NCI-H2029 treated with DMSO at 0.1 percent for 48 hours (cell line): ENCODE measurements around the gene KANK2.

Source experiments
- DNase-seq: peaks from one replicate; lab custom pipeline; 2025; lab: John Stamatoyannopoulos, UW

KANK2 gene

DNA sequence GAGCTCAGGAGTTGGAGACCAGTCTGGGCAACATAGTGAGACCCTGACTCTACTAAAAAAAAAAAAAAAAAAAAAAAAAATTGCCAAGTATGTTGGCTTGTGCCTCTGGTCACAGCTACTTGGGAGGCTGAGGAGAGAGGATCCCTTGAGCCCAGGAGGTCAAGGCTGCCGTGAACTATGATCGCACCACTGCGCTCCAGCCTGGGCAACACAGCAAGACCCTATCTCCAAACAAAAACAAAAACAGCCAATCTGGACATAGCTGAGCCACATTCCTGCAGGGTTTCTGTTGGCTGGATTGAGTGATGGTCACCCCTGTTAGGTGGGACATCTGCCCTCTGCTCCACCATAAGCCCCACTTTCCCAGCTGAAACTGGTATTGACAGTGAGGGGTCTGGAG lies 28.5 kb upstream of the KANK2 start:
- DNase-seq = no peak

DNA sequence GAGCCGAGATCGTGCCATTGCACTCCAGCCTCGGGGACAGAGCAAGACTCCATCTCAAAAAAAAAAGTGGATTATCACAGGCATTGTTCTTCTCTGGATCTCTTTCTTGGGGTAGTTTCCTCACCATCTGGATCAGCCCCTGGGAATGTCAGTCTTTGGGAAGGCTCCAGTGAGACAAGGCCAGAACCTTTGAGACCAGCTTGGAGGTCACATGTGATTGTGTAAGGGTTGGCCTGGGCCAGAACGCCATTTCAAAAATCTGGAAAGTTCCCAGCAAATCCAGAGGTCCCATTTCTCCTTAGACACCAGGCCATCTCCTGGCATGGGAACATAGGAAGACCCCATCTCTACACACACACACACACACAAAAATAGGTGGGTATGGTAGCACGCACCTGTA lies 27.8 kb upstream of the KANK2 start:
- DNase-seq = no peak

DNA sequence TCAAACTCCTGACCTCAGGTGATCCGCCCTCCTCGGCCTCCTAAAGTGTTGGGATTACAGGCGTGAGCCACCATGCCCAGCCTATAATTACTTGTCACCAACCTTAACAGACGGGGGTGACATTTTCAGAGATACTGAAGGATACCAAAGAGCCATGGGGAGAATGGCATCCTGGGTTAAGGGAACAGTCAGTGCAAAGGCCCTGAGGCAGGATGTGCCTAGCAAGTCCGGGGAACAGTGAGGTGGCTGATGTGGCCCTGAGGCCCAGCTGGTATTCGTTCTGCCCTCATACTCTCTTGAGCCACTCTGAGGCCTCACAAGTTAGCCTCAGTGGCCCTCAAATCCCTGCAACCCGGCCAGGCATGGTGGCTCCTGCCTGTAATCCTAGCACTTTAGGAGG lies 27.1 kb upstream of the KANK2 start:
- no peak for DNase-seq

DNA sequence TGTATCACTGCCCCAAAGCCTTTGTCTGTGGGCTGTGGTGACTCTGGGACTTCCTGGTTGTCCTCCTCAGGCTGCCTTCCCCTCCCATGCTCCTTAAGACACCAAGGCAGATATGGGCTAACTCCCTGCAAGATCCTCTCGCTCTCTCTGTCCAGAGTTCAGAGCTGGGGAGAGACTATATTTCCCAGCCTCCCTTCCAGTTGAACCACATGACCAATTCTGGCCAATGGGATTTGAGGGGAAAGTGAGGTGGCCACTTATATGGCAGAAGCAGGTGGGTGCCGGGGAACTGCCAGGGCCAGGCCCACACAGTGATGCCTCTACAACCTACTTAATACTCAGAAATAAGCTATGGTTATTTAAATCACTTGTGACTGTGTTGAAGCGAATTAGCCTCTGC lies 25.9 kb upstream of the KANK2 start:
- DNase-seq = no peak

DNA sequence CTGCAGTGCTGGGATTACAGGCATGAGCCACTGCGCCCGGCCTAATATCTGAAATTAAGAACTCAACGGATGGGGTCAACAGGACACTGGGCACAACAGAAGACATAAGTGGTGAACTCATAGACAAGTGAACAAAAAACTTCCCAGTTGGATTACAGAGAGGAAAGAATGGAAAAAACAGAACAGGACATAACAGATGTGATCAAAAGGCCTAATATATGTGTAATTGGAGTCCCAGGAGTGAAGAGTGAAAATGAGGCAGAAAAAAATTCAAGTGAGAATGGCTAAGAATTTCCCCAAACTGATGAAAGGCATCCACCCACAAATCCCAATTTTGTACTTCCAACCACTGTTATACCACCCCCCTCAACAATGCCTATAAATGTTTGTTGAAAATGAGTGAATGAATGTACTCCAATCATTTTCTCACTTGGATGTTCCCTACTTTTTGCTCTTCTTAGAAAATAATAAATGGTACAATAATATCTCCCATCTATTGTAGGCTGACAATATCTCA lies 23.8 kb upstream of the KANK2 start:
- DNase-seq = no peak

DNA sequence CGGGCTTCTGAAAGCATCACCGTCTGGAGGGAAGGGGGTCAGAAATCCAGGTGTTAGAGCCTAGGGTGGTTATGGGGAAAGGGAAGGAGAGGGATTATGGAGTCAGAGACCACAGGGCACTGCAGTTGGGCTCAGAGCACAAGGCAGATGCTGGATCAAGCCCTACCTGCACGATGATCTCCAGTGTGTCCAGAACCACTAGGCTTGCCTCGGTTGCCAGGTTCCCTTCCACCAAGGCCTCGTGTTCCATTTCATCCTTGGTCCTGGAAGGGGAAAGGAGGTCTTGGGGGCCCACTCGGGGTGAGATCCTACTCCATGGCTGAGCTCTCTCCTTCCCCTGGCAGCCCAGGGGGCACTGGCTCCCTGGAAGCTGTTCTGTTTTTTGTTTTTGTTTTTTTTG lies 17.0 kb upstream of the KANK2 start:
- DNase-seq = no peak

DNA sequence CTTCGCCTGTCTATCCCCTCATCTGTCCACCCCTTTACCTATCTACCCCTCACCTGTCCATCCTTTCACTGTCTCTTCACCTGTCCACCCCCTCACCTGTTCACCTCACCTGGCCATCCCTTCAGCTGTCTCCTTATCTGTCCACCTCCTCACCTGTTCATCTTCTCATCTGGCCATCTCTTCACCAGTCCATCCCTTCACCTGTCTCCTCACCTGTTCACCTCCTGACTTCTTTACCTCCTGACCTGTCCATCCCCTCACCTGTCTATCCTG lies 13.2 kb upstream of the KANK2 start:
- DNase-seq = no peak

DNA sequence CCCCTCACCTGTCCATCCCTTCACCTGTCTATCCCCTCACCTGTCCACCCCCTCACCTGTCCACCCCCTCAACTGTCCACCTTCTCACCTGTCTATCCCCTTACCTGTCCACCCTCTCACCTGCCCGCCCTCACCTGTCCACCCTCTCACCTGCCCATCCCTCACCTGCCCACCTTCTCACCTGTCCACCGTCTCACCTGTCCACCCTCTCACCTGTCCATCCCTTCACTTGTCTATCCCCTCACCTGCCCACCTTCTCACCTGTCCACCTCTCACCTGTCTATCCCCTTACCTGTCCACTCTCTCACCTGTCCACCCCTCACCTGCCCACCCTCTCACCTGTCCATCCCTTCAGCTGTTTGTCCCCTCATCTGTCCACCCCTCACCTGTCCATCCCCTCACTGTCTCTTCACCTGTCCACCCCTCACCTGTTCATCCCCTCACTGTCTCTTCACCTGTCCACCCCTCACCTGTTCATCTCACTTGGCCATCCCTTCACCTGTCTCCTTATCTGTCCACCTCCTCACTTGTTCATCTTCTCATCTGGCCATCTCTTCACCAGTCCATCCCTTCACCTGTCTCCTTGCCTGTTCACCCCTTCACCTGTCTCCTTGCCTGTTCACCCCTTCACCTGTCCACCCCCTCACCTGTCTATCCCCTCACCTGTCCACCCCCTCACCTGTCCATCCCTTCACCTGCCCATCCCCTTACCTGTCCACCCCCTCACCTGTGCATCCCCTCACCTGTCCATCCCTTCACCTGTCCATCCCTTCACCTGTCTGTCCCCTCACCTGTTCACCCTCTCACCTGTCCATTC lies 12.7 kb upstream of the KANK2 start:
- DNase-seq = no peak

DNA sequence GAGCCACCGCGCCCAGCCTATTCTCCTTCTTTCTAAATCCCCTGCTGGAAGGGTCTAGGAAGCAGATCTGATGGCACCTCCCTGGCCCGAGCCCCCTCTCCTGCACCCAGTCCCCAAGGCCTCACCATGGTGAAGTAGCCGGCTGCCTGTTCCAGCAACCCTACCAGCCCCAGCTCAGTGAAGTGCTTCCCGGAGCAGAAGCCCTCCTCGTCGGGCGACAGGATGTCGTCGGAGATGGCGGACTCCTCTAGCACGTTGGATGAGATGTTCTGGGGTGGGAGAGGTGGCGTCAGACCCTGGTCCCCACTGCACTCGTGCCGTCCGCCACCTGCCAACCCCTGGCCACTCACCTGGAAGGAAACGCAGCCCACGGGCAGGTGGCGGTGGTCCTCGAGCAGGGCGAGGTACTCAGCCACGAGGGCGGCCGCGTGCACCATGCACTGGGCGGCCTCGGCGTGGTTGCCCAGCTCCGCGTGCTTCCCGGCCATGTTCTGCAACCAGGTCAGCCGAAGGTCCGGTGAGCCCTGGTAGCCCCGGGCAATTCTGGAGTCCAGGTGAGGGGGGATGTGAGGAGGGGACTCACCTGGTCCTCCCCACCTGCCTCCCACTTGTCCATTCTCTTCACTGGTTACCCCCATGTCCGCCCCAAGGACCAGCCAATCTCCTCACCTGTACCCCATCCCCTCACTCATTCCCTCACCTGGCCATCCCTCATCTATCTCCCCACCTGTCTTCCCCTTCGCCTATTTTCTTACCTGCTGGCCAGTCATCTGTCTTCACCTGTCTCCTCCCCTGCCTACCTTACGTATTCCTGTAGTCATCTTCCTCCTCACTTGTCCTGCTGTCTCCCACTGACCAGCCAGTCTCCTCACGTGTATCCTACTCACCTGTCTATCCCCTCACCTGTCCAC lies 11.5 kb upstream of the KANK2 start:
- DNase-seq = no peak

DNA sequence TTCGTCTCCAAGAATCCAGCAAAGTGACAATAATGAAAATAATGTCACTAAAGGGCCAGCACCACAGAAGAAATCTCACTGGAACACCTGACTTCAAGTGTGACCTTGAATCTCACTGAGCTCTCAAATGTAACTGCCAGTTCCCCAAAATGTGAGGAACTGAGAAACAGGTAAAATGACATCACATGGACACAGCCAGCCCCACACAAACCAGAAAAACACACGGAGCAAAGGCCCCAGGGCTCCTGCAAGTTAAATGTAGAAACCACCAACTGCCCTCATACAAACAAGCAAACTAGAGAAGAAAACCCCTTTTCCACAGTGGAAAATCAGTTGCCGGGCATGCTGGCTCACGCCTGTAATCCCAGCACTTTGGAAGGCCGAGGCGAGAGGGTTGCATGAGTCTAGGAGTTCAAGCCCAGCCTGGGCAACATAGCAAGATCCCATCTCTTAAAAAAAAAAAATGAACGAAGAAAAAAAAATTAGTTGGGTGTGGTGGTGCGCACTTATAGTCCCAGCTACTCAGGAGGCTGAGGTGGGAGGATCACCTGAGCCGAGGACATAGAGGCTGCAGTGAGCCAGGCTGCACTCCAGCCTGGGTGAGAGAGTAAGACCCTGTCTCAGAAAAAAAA lies 8.7 kb upstream of the KANK2 start:
- no peak for DNase-seq

DNA sequence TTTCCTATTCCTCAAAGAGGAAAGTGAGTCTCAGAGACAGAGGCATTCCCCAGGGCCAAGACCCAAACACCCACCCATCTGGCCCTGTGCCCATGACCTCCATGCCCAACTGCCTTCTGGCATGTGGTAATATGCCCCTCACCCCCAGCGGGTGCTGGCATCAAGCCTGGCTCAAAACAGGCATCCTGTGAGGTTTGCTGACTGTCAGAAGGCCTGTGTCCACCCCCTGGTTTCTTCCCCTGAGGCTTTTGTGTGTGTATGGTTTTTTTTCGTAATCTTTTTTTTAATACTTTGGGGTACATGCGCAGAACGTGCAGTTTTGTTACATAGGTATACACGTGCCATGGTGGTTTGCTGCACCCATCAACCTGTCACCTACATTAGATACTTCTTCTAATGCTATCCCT lies 7.6 kb upstream of the KANK2 start:
- DNase-seq = no peak

DNA sequence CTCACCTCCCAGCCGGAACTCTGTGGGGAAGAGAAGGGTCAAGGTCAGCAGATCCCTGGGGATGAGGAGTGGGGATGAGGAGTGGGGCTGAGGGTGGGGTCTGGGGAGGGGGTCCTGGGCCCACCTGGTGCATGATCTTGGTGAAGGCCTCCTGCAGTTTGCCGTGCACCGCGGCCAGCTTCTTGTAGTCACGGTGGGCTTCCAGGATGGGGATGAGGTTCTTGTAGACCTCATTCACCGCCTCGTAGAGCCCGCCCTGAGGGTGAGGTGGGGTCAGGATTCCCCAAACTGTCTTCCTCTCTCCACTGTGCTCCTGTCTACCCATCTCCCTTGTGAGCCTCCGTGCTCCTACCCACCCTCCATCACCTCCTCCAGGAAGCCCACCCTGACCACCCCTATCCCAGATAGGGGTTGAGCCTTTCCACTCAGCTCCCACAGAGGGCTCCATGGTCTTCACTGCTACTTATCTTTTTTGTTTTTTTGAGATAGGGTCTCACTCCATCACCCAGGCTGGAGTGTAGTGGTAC lies 6.8 kb upstream of the KANK2 start:
- no peak for DNase-seq

DNA sequence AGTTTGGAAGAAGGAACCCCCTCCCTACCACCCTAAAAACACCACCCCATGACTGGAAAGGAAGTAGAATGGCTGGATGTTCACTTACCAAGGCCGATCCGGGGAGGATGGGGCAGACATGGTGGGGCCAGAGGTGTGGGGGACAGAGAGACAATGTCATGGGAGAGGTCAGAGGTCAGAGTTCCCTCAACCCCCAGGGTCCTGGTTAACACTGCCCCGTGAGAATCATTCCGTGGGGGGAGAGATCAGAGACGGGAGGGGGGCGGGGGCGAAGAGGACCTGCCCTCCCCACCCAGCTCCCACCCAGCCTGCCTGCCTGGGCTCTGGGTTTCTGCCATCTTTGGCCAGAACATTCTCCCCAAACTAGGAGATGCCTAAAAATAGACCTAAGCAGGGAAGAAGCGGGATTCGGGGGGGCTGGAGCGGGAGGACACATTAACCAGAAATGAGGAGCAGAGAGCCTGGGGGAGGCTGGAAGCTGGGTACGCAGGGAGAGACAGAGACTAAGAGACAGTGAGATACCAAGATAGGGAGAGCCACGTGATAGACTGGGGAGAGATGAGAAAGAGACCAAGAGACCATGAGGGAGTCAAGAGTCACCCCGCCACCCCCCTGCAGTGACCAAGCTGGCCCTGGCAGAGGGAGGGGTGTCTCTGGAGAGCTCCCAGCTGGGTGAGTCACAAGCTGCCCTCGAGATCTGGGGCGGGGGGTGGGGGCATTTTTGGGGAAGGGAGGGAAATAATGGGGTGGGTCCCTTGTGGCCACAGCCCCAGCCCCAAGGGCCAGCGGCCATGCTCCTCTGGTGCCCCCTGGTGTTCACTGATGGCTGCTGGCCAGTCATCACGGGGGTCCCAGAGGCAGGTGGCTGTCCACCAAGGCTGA lies 6.1 kb upstream of the KANK2 start:
- DNase-seq = no peak

DNA sequence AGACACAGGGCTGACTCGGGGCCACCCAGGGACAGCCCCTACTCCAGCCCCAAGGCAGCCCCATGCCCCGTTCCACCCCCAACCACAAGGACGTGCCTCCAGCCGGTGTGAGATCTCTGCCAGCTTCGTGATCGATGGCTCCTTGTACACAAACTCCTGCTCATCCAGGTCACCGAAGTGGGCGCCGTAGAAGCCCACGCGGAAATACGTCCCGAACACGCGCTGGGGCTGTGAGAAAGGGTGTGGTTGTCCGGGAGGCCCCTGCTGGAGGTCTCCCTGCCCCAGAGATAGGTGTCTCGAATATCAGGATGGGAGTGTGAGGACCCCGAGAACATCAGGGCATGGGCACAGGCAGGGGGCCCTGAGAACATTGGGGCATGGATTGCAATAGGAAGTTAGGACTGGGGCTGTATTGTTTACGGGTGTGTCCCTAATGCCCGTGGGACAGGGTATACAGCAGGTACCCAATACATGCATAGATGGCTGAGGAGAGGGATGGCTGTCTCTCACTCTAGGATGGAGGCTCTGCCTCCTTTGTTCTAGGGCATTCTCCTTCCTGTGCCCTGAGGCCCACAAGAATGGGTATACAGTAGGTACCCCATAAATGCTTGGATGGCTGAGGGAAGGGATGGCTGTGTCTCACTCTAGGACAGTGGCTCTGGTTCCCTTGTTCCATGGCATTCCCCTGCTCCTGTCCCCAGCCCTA lies 5.3 kb upstream of the KANK2 start:
- DNase-seq = no peak

DNA sequence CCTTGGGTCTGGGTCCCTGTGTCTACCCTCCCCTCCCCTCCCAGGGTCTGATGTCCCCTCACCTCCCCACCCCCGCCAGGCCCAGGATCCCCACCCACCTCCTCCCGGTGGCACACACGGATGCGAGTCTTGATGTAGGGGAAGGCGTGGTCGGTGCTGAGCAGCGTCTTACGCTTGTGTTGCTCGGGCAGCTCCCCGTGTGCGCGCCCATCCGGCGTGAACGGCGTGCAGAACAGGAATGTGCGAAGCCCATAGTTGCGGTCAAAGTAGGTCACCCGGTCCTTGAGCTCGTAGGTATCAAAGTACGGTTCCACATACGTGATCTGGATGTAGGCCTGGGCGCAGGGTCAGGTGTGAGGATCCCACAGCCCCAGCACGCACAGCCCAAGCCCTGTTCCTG lies 4.4 kb upstream of the KANK2 start:
- no peak for DNase-seq

DNA sequence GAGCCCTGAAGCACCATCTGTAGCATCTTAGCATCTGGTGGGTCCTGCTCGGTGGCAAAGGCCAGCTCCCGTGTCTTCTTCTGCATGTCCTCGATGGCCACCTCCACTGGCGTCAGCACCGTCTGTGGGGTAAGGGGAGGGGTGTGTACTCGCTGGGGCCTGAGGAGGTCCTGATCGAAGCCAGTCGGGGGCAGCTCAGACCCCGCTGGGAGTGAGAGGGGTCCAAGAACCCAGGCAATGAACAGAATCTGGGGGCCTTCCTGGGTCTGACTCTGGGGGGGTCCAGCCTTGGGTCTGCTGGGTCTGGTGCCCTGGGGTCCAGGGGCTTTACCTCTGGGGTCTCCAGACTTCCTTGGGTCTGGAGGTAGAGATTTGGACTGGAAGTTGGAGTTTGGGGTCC lies 3.6 kb upstream of the KANK2 start:
- no peak for DNase-seq

DNA sequence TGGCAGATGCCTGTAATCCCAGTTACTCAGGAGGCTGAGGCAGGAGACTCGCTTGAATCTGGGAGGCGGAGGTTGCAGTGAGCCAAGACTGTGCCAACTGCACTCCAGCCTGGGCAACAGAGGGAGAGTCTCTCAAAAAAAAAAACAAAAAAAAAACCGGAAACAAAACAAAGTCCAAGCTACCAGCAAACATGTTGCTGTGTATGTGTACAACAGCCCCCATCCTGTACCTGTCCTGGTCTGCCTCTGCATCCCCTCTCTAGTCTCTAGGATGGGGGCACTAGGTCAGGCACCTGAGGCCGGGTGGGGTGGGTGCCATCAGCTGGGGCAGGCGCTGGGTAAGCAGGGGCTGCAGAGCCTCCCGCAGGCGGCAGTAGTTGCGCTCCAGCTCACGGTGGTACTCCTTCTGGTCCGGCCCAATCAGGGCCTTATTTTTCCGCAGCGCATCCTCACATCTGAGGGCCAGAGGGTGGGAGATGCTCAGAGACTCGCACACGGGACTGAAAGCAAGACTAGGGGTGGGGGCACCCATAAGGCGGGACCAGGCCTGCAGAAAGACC lies 2.8 kb upstream of the KANK2 start:
- DNase-seq = no peak

DNA sequence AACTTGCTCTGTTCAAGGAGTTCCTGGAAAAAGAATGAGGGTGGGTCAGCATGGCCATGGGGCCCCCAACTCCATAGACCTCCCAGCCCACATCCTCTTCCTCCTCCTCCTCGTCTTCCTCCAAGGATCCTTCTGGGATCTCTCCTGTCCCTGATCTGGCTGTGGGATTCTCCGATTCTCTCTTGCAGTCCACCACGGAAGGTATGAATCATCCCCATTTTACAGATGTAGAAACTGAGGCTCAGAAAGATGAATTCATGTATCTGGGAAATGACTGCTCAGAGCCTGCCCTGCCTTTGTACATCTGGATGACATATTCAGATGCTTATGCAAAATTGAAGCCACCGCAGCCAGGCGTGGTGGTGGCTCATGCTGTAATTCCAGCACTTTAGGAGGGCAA lies 2.2 kb upstream of the KANK2 start:
- DNase-seq = no peak

DNA sequence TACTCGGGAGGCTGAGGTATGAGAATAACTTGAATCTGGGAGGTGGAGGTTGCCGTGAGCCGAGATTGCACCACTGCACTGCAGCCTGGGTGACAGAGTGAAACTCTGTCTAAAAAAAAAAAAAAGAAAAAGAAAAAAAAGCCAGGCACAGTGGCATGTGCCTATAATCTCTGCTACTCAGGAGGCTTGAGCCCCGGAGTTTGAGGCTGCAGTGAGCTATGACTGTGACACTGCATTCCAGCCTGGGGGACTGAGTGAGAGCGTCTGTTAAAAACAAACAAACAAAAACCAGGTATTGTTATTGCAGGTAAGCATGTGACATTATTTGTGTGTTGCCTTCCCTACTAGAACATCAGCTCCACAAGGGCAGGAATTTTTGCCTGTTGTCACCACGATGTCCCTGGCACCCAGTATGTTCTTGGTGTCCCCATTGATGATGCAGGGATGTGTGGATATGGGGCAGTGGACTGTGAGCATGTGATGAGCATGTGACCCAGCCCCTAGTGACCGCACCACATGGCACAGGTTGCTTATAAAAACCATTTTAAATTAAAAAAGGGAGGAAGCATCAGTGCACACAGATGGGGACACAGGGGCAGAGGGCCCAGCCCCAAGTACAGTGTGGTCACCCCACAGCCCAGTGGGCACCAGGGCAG lies 1.6 kb upstream of the KANK2 start:
- DNase-seq = no peak

DNA sequence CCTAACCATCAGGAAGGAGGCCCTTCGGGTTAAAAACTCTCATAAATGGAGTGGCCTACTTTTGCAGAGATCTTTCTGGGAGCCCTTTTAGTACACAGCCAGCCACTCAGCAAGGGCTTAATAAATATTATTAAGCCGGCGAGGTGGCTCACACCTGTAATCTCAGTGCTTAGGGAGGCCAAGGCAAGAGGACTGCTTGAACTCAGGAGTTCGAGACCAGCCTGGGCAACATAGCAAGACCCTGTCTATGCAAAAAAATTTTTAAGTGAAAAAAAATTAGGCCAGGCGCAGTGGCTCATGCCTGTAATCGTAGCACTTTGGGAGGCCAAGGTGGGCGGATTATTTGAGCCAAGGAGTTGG lies 810 bp upstream of the KANK2 start:
- no peak for DNase-seq
